Smooth muscle cell (in vitro differentiated cells): ENCODE measurements around the gene RB1. TPM values are rescaled to one million over a fixed set of nuclear protein-coding genes. Genes with fewer than 3 reads are reported as not detected.

Experiments used
- DNase-seq: peaks from one replicate; lab custom pipeline; 2025; ENCODE audit not compliant: unreplicated experiment; lab: John Stamatoyannopoulos, UW
- H2AFZ ChIP-seq: fragments of 200-600 bp; sonication (generic); 2 replicates; pipeline ENCODE4 v1.6.0; 2016; ENCODE audit warnings: antibody characterized with exemption, low read depth, mild to moderate bottlenecking
- H3F3A ChIP-seq: fragments of 200-600 bp; sonication (generic); 2 replicates; pipeline ENCODE4 v1.6.0; 2017; ENCODE audit warnings: antibody characterized with exemption, low read depth
- H3K27ac ChIP-seq: fragments of 200-600 bp; sonication (generic); 2 replicates; pipeline ENCODE4 v1.5.1; 2016; ENCODE audit warnings: low read depth, mild to moderate bottlenecking
- H3K27me3 ChIP-seq: fragments of 200-600 bp; sonication (generic); 2 replicates; pipeline ENCODE4 v1.6.1; 2016; ENCODE audit warnings: low read depth, mild to moderate bottlenecking
- H3K36me3 ChIP-seq: fragments of 200-600 bp; sonication (generic); 2 replicates; pipeline ENCODE4 v1.5.1; 2016; ENCODE audit warnings: low read depth
- H3K4me1 ChIP-seq: fragments of 200-600 bp; sonication (generic); 2 replicates; pipeline ENCODE4 v1.5.1; 2016; ENCODE audit warnings: low read depth
- H3K4me2 ChIP-seq: fragments of 200-600 bp; sonication (generic); 2 replicates; pipeline ENCODE4 v1.6.0; 2016; ENCODE audit warnings: mild to moderate bottlenecking
- H3K4me3 ChIP-seq: fragments of 200-600 bp; sonication (generic); 2 replicates; pipeline ENCODE4 v1.5.1; 2016; ENCODE audit warnings: mild to moderate bottlenecking
- H3K79me2 ChIP-seq: fragments of 200-600 bp; sonication (generic); 2 replicates; pipeline ENCODE4 v1.6.0; 2016; ENCODE audit warnings: low read depth, mild to moderate bottlenecking
- H3K9ac ChIP-seq: fragments of 200-600 bp; sonication (generic); 2 replicates; pipeline ENCODE4 v1.6.0; 2016; ENCODE audit warnings: low read depth
- H3K9me3 ChIP-seq: fragments of 200-600 bp; sonication (generic); replicated peaks from 2 replicates; pipeline ENCODE4 v1.5.1; 2016; ENCODE audit warnings: low read depth
- H4K20me1 ChIP-seq: fragments of 200-600 bp; sonication (generic); 2 replicates; pipeline ENCODE4 v1.6.0; 2016; ENCODE audit warnings: low read depth
- WGBS: methylation state at CpG from one replicate; pipeline ENCODE4 v1.1.7; 2016; ENCODE audit warnings: low lambda C conversion rate; 5-methylcytosine and 5-hydroxymethylcytosine counted together
- polyA plus RNA-seq: library from polyadenylated mRNA; unstranded; fragments of >200 nt; fragmentation: Nextera tagmentation; extraction: Ambion mirVana; gene quantifications from 2 replicates; pipeline ENCODE4 v1.2.1, GENCODE V29; 2016
- total RNA-seq: library from RNA; depleted of rRNA; stranded (reverse); fragments of >200 nt; gene quantifications from 2 replicates; pipeline ENCODE4 v1.2.3, GENCODE V29; 2014
- TF ChIP-seq, protein P1 (sequence below): fragments of 200-600 bp; sonication (generic); IDR thresholded peaks from 2 replicates; pipeline ENCODE4 v1.5.1; 2017; ENCODE audit warnings: borderline replicate concordance, mild to moderate bottlenecking, antibody characterized with exemption; ENCODE audit not compliant: insufficient read depth, poor library complexity, severe bottlenecking

RB1 gene
- total and polyA plus RNA-seq, 2 experiments from 2014 or later = 12.5 to 40.2 TPM

DNA sequence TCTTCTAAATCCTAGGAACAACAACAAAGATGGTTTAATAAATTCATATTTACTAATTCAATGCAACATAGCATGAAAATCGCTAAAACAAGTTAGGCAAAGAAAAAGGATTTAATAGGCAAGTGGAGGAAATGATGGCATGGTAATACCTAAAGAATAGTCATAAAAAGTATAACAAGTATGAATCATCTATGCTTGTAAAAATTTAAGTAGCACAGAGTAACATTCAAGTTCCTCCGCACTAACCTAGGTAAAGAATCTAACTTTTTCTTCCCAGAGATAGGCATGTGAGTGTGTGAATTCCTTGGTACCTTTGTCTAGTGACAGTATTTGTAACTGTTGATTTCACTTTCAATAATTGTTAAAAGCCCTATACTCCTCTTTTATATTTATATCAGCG, 186.7 kb downstream of the RB1 start:
- Histone ChIP-seq H2AFZ (no peak overlapping the region), H3F3A (no peaks in the 10 kb centered on the region), H3K4me2 (no peak overlapping the region), H3K9ac (no peak overlapping the region), H3K27me3 (no peaks in the 10 kb centered on the region), H3K36me3 (no peaks in the 10 kb centered on the region), H4K20me1 (no peaks in the 10 kb centered on the region), H3K27ac (no peak overlapping the region), H3K9me3 (no peaks in the 10 kb centered on the region), H3K4me3 (no peak overlapping the region), H3K79me2 (no peaks in the 10 kb centered on the region), H3K4me1 (no peaks in the 10 kb centered on the region)
- TF ChIP-seq, protein P1, sequence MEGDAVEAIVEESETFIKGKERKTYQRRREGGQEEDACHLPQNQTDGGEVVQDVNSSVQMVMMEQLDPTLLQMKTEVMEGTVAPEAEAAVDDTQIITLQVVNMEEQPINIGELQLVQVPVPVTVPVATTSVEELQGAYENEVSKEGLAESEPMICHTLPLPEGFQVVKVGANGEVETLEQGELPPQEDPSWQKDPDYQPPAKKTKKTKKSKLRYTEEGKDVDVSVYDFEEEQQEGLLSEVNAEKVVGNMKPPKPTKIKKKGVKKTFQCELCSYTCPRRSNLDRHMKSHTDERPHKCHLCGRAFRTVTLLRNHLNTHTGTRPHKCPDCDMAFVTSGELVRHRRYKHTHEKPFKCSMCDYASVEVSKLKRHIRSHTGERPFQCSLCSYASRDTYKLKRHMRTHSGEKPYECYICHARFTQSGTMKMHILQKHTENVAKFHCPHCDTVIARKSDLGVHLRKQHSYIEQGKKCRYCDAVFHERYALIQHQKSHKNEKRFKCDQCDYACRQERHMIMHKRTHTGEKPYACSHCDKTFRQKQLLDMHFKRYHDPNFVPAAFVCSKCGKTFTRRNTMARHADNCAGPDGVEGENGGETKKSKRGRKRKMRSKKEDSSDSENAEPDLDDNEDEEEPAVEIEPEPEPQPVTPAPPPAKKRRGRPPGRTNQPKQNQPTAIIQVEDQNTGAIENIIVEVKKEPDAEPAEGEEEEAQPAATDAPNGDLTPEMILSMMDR = no peak
- 83% methylated on average over 3 of the region's 3 CpGs for WGBS
- no peak for DNase-seq

DNA sequence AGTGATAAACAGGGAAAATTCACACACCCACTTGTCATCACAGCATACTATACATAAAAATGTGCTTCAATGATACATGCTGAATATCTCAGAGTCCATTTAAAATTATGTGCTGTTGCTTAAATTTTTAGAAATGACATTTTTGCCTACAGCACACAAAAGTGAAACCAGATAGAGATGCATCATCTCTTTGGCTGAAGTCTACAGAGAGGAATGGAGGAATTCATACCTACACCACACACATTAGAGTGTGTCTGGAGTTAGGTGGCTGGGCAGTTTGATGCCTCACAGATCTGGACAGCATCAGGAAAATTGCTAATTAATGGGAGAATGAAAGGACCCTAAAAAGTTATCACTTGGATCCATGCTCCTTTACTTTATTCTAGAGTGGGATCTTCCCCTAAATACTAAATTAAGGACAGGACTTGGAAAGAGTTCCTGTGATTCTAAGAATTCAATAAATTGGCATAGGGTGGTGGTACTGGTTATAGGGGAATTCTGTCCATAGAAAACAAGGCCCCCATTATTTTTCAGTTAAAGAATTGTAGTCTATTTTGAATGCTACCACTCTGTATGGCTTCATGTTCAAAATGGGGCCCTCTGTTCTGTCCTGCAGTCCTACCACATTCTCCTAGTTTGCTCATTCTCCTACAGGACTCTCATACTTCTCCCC, 188.0 kb downstream of the RB1 start:
- no peak overlapping the region for H3K4me3 ChIP-seq

DNA sequence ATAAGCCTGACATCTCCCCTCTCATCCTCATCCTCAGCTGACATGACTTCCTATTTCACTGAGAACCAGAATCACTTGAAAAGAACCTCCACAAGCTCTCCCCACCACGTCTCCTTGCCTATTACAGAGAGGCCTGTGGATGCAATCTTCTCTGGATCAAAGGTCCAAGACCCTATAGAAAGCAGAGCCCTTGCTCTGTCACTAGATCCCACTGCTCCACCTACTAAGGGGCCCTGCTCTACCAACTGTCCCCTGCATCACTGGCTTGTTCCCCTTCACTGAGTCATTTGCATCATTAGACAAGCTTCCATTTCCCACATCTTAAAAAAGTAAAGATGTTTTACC, 188.5 kb downstream of the RB1 start:
- DNase-seq = no peak
- Histone ChIP-seq H3K4me3 (no peak overlapping the region), H2AFZ (peak overlapping the region; percentile 69)

More for the DNA sequence above, 188.0 kb downstream of the RB1 start:
- Histone ChIP-seq H3K4me2 (no peak overlapping the region), H3K4me1 (no peaks in the 10 kb centered on the region), H3K9me3 (no peaks in the 10 kb centered on the region), H3K27me3 (no peaks in the 10 kb centered on the region), H4K20me1 (no peaks in the 10 kb centered on the region), H3K27ac (no peak overlapping the region), H2AFZ (no peak overlapping the region), H3K9ac (no peak overlapping the region), H3F3A (no peaks in the 10 kb centered on the region), H3K36me3 (no peaks in the 10 kb centered on the region), H3K79me2 (no peaks in the 10 kb centered on the region)
- TF ChIP-seq, protein P1 = no peak
- no peak for DNase-seq

More for the DNA sequence above, 188.5 kb downstream of the RB1 start:
- Histone ChIP-seq H3K9ac (no peak overlapping the region), H3K27ac (peak overlapping the region; percentile 19), H3F3A (no peaks in the 10 kb centered on the region), H3K79me2 (no peaks in the 10 kb centered on the region), H3K4me1 (no peaks in the 10 kb centered on the region), H3K27me3 (no peaks in the 10 kb centered on the region), H3K36me3 (no peaks in the 10 kb centered on the region), H3K4me2 (peak overlapping the region; percentile 78), H3K9me3 (no peaks in the 10 kb centered on the region), H4K20me1 (no peaks in the 10 kb centered on the region)
- 77% methylated on average over 1 of the region's 1 CpG for WGBS
- TF ChIP-seq, protein P1 = no peak
